GM19351 (cell line): ENCODE data around the gene LGALS1.

ENCODE experiments used
- ATAC-seq: cut with Tn5 transposase; IDR thresholded peaks from one replicate; pipeline ENCODE4 v1.9.1; 2021; ENCODE audit warnings: mild to moderate bottlenecking, moderate library complexity; ENCODE audit not compliant: unreplicated experiment

Gene LGALS1

GRCh38 chr22:37674951-37675929, at the start of gene LGALS1:
Gene LGALS1 (plus strand): TSS chr22:37675636. CDS start chr22:37675703, 67 bp downstream.
- peak; percentile 53 for ATAC-seq

GRCh38 chr22:37625737-37626136, 49.7 kb upstream of the LGALS1 start:
- no peak for ATAC-seq

DNA sequence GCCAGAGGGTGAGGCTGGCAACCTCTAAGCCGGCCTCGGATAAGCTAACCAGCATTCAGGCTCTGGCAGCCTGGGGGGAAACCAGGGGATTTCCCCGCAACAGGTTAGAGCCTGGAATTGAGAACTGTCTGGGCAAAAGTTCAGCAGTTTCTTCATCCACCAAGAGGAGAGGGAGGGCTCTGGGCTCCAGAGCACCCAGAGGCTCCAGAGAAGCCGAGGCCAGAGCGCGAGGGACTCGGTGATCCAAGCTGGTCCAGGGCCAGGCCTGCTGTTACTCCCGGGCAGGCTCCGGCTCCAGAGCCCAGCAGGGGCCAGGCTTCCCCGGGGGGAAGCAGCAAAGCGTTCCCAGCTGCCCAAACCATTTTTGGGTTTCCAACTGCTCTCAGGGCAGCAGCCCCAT, 49.3 kb upstream of the LGALS1 start:
- ATAC-seq: no peak

GRCh38 chr22:37626556-37627075, 48.8 kb upstream of the LGALS1 start:
- no peak for ATAC-seq

DNA sequence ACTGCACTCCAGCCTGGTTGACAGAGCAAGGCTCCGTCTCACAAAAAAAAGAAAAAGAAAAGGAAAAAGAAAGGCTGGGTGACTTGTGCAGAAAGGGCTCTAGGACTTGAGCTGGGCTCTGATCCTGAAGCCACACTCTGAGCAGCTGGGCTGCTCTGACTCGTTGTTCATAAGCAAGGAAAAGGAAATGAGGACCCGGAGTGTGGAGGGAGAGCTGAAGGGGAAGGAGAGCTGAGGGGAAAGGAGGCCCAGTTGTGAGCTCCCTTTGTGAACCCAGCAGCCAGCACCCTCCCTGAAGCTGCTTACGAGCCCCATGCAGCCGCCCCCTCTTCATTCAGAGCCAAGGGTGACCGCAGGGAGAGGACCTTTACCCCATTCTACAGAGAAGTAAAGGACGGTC, 48.3 kb upstream of the LGALS1 start:
- no peak for ATAC-seq

- no peak for ATAC-seq
These were observed 47.9 kb upstream of the LGALS1 start for GRCh38 chr22:37627545-37627944.

DNA sequence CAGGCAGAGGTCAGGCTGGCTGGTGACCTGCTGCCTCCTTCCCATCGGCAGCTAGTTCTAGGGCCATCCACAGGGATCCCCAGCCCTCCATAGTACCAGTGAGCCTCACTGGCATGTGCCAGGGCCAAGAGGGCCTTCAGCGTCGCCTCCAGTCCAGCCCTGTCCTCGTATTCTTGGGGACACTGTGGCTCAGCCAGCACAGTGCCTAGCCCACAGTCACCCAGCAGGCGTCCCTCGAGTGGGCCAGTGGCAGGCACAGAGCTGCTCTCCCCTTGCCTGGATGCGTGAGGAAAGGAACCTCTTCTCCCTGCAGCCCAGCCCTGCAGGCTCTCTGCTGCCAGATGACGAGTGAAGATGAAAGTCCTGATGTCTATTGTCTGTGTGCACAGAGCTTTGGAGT, 46.6 kb upstream of the LGALS1 start:
- no peak for ATAC-seq

DNA sequence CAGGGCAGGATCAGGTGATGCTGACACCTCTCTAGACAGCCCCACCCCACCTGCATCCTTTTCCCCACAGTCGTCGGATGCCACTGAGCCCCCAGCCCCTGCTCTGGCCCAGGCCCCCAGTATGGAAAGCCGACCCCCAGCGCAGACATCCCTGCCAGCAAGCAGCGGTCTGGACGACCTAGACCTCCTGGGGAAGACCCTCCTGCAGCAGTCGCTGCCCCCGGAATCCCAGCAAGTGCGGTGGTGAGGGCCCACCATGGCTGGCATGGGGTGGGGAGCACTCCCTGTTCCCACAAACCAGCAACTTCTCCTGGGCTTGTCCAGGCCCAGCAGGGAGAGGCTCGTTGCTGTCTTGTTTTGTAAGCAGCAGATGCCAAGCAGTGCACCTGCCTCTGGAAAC, 45.5 kb upstream of the LGALS1 start:
- ATAC-seq: no peak

DNA sequence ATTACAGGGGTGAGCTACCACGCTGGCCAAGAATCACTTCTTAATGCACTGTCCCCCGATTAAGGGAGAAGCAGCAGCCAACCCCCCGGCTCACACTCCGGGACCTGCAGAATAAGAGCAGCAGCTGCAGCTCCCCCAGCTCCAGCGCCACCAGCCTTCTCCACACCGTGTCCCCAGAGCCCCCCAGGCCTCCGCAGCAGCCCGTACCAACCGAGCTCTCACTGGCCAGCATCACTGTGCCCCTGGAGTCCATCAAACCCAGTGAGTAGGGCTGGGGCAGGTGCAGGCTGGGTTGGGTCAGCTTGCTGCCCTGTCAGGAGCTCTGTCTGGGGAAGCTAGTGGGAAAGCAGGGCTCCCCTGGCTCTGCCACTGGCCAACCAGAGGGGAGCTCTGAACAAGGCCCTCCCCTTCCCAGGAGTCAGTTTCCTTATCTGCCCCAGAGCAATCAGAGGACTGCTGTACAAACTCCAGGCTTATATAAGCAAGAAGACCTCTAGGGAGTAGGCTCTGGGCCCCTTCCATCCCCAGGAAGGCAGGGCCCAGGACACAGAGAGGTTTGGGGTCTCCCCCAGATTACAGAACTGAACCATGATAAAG, 44.5 kb upstream of the LGALS1 start:
- ATAC-seq: no peak

- no peak for ATAC-seq
These were observed 43.8 kb upstream of the LGALS1 start for GRCh38 chr22:37631448-37632173.

DNA sequence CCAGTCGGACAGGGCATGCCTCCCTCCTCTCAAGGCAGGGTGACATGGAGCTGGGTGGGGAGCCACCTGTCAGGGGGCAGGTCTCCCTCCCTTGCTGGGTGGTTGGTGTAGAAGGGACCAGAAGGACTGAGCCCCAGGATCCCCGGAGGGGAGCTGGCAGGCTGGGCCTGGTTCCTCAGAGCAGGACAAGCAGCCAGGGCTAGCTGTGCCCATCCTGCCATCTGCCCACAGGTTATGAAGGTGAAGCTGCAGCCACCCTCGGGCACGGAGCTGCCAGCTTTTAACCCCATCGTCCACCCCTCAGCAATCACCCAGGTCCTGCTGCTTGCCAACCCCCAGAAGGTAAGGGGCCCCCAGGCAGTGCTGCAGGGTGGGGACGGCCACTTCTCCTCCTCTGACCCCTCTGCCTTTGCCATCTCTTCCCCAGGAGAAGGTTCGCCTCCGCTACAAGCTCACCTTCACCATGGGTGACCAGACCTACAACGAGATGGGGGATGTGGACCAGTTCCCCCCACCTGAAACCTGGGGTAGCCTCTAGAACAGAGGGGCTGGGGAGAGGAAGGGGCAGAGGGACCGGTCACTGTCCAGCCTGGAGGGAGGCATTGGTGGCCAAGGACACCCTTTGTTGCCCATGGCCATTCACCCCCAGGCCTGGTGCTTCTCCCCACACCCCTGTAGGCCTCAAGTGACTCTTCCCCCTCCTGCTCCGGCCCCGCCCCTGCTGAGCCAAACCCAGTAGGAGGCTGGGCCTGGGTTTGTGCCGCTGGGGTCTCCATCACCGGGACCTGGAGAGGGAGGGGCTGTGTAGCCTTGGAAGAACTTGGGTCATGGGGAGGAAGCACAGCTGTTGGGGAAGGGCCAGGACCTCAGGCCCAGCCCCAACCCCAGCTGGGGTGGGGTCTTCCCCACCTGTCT, 43.0 kb upstream of the LGALS1 start:
- peak; percentile 13 for ATAC-seq

DNA sequence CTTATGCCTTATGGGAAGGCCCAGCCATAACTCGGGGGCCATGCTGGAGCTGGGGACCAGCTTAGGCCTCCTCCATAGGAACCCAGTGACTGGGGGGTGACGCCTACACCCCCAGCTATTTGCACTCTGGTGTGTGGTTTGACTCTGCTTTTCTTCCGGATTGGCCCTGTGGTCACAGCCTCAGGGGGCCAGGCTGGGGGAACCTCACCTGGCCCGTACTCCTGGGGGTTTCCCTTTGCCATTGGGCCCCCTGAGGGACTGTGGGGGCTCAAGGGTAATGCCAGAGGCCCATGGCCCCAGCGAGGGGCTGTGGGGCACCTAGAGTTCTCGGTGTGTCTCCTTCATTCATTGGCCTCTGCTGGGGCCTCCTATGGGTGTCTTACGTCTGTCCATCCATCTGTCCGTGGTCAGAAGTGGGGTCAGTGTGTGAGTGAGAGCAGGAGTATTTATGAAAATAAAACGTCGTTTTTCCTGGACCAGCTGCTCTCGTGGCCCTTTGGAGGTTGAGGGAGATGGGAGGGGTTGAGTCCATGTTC, 42.3 kb upstream of the LGALS1 start:
- ATAC-seq: peak; percentile 64

GRCh38 chr22:37633625-37634416, 41.6 kb upstream of the LGALS1 start:
- peak; percentile 55 for ATAC-seq

DNA sequence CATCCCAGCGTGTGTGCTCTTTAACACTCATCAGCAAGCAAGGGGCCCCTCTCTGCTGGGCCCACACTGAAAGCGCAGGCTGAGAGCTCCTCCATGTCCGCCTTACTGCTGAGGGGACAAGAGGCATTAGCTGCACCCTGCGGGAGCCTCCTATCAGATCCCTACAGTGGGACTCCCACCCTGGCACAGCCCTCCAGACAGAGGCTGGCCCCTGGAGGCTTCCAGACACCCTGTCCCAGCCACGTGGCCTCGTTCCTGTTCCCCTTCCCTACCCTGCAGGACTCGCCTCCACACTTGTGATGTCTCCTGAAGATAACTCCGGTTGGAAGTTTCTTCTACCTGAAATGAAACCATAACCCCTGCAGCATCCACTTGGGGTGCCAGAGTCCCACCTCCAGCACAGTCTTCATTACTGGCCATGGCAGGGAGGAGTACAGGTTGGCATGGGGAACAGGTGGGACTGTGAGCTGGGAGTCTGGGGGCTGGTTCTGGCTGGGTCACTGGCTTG, 41.0 kb upstream of the LGALS1 start:
- ATAC-seq: no peak

- no peak for ATAC-seq
These were observed 40.3 kb upstream of the LGALS1 start for GRCh38 chr22:37635157-37635556.

GRCh38 chr22:37636186-37636948, 39.1 kb upstream of the LGALS1 start:
- ATAC-seq: no peak

DNA sequence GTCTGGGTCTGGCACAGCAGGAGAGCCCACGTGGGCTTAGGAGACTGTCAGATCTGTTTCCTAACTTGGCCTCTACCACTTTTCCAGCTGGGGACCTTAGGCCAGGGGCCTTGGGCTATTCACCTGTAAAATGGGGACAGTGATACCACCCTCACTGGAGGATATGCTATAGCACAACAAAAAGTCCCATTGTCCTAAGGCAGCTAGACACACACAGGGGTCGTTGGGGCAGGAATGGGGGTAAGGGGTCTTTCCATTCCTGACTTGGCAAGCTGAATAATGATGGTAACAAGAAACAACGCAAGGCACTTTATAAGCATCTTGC, 38.5 kb upstream of the LGALS1 start:
- no peak for ATAC-seq

DNA sequence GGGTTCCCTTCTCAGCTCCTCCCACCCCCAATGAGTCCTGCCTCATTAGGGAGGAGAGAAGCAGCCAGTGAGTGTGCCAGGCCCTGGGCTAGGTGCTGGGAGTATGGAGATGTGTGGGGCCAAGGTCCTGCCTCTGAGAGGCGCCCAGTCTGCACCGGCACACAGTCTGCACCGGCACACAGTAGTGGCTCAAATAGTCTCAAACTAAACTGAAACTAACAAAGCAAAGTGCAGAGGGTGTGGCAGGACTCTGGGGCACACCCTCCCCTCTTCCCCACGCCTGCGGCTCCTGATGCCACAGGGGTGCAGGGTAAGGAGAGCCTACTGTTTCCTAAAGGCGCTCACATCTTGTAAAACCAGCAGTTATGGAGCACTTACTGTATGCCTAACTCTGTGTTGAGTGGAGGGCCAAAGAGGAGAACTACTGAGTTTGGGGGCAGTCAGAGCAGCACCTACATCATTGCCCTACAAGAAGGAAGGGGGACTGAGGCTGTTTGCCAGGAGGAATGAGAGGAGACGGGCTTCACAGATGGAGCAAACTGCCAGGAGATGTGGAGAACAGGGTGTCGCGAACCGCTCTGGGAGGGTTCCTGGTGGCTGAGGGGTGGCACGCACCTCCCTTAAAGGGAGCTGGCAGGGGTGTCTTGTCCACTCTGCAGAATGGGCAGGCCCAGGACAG, 36.9 kb upstream of the LGALS1 start:
- ATAC-seq: no peak
